AG09319 (cell line): Measurements from ENCODE around the gene TMEM140.

Source experiments
- DNase-seq: peaks from one replicate; pipeline ENCODE4 v3.0.0-alpha.2; 2010; ENCODE audit warnings: low read depth; ENCODE audit errors: extremely low read depth
- TF ChIP-seq, protein P1 (sequence below): IDR thresholded peaks from 2 replicates; pipeline ENCODE4 v1.5.1; 2011; ENCODE audit warnings: low read depth, mild to moderate bottlenecking, inconsistent platforms, low read length, moderate library complexity

The TMEM140 gene

DNA sequence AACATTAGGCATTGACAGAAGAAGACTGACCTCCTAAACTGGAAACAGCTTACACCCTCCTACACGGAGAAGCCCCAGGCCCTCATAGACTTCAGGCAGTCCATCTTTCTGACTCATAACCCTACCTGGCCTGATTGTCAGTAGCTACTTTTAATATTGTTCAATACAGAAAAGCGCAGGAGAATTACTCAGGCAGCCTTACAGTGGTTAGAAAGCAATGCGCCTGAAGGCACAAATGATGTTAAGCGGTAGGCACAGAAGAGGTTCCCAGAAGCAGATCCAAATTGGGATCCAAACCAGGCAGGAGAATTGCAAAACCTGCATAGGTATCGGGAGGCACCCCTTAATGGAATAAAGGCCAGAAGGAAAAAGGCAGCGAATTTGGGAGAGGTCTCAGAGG is 28.1 kb downstream of the TMEM140 start:
- TF ChIP-seq, protein P1, sequence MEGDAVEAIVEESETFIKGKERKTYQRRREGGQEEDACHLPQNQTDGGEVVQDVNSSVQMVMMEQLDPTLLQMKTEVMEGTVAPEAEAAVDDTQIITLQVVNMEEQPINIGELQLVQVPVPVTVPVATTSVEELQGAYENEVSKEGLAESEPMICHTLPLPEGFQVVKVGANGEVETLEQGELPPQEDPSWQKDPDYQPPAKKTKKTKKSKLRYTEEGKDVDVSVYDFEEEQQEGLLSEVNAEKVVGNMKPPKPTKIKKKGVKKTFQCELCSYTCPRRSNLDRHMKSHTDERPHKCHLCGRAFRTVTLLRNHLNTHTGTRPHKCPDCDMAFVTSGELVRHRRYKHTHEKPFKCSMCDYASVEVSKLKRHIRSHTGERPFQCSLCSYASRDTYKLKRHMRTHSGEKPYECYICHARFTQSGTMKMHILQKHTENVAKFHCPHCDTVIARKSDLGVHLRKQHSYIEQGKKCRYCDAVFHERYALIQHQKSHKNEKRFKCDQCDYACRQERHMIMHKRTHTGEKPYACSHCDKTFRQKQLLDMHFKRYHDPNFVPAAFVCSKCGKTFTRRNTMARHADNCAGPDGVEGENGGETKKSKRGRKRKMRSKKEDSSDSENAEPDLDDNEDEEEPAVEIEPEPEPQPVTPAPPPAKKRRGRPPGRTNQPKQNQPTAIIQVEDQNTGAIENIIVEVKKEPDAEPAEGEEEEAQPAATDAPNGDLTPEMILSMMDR = no peak

DNA sequence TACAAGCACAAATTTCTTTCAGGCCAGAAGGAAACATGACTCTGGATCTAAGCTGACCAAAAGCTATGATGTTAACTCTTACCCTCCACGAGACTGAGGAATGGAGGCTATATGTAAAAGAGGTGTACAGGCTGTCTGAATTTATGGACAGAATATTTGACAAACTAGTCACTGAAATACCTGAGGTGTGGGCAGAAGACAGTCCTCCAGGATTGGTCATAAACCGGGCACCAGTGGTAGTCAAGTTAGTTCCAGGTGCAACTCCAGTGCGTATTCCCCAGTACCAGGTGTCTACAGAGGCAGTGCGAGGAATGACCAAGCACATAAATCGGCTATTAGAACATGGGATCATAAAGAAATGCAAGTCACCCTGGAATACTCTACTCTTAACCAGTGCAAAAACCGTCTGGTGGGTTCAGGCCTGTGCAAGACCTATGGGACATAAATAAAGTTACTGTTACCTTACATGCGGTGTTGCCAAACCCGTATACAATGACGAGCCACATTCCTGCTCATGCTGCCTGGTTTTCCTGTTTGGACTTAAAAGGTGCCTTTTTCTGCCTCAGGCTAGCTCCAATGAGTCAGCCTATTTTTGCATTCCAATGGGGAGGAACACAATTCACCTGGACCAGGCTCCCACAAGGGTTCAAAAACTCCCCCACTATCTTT is 29.3 kb downstream of the TMEM140 start:
- no peak for DNase-seq
- TF ChIP-seq, protein P1 = no peak

More for the DNA sequence above, 28.1 kb downstream of the TMEM140 start:
- no peak for DNase-seq

DNA sequence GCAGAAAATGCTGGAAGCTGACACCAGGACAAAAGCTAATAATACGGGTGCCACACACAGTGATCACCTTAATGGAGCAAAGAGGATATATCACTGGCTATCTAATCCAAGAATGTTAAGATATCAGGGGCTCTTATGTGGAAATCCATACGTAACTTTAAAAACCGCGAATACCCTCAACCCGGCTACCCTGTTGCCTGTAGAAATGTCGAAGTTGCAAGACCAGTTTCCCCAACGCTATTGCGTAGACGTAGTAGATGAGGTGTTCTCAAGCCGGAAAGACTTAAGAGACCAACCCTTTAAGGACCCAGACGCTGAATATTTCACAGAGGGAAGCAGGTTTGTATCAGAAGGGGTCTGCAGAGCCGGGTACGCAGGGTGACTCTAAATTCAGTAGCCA is 30.5 kb downstream of the TMEM140 start:
- DNase-seq = no peak
- TF ChIP-seq, protein P1 = no peak

DNA sequence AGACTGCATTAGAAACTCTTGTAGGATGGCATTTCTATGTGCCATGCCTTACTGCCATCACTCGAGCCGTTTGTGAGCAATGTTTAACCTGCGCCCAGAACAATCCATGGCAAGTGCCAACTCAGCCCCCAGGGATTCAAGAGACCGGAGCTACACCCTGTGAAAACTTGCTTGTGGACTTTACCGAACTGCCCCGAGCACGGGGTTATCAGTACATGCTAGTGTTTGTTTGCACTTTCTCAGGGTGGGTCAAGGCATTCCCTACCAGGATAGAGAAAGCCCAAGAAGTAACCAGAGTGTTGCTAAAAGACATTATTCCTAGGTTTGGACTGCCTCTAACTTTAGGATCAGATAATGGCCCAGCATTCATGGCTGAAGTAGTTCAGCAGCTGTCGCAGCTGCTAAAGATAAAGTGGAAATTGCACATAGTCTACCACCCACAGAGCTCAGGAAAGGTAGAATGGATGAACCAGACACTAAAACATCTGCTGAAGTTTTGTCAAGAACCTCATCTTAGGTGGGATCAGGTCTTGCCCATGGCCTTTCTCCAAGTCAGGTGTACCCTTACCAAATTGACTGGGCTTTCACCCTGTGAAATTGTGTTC is 31.6 kb downstream of the TMEM140 start:
- TF ChIP-seq, protein P1 = no peak
- DNase-seq = no peak

DNA sequence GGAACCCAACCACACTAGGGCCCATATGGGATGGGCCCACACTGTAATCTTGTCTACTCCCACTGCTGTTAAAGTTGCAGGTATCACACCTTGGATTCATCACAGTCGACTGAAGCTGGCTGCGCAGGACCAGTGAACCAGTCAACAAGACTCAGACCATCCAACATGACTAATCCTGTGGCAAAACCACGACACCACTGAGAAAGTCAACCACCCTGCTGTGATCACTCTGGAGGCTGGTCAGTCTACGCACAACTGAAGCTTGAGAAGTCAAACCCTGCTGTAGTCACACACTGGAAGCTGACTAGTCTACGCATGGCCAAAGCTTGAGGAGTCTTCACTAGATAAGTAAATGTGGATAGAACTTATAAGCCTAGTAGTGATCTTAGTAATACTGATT is 32.2 kb downstream of the TMEM140 start:
- no peak for DNase-seq
- TF ChIP-seq, protein P1 = no peak

DNA sequence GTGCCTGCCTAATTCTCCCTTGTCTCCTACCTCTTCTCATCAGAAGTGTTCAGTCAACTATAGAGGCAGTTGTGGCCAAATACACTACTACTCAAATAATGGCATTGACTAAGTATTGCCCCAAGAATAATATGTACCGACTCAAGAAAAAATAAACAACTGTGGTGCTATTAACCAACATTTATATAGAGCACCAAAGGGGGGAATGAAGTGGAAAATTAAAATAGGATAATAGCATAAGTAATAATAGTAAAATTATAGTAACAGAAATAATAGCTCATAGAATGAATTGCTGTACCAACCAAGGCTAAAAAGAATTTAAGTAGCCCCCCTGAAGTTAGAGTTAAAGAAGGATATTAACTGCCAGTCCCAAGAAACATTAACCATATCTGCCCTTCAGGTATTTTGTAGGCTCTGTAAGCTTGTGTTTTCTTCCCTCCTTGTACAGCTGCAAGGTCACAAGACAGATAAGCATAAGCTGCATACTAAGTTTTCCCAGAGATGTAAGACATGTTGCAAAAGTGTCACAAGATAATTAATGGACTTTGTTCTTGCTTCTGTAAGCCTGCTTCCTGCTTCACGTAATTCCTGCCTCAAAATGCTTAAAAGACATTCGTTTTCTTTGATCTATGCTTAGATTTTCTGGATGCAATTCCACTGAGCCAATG is 33.5 kb downstream of the TMEM140 start:
- TF ChIP-seq, protein P1 = no peak
- DNase-seq = no peak
